Keratinocyte (primary cell): ENCODE results near the gene LTB4R.

Experiments used
- EZH2 ChIP-seq: IDR thresholded peaks from one replicate; pipeline ENCODE4 v1.6.1; 2012; ENCODE audit warnings: inconsistent platforms, mild to moderate bottlenecking, low read length, moderate library complexity
- TF ChIP-seq, protein P1 (sequence below), 3 experiments: IDR thresholded peaks in 1 of 3; conservative IDR thresholded peaks in 1 of 3; optimal IDR thresholded peaks in 1 of 3; 2 replicates in 2 of 3; 3 replicates in 1 of 3; pipeline versions ENCODE3 to v1.5.1; 2011; ENCODE audit warnings: low read length in 3 of 3, mild to moderate bottlenecking in 3 of 3, moderate library complexity in 2 of 3, control low read depth in 1 of 3, inconsistent platforms in 1 of 3; ENCODE audit not compliant: insufficient read depth in 2 of 3; ENCODE audit errors: extremely low read depth in 1 of 3

DNA sequence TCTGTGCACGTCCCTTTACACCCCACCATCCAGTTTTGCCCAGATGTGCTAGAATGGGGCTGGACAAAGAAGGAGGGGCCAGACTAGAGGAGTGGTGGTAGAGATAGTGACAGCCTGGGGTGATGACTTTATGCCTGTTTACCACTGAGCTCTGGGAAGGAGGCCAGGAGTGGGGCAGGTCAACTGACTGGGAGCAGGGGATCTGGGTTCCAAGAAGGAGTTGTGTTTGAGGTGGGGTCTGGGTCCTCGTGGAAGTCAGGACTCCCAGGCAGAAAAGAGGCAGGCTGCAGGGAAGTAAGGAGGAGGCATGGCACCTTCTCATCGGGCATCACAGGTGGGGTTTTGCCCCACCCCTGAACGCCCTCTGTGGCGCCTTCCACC, 1.0 kb upstream of the LTB4R start:
- TF ChIP-seq, protein P1, sequence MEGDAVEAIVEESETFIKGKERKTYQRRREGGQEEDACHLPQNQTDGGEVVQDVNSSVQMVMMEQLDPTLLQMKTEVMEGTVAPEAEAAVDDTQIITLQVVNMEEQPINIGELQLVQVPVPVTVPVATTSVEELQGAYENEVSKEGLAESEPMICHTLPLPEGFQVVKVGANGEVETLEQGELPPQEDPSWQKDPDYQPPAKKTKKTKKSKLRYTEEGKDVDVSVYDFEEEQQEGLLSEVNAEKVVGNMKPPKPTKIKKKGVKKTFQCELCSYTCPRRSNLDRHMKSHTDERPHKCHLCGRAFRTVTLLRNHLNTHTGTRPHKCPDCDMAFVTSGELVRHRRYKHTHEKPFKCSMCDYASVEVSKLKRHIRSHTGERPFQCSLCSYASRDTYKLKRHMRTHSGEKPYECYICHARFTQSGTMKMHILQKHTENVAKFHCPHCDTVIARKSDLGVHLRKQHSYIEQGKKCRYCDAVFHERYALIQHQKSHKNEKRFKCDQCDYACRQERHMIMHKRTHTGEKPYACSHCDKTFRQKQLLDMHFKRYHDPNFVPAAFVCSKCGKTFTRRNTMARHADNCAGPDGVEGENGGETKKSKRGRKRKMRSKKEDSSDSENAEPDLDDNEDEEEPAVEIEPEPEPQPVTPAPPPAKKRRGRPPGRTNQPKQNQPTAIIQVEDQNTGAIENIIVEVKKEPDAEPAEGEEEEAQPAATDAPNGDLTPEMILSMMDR (optimal IDR thresholded peaks at IDR 0.05 in 1 of 3, IDR thresholded peaks at IDR 0.05 in 1 of 3, conservative IDR thresholded peaks at IDR 0.05 in 1 of 3; ENCODE audit: extremely low read depth in 1 of 3, insufficient read depth in 2 of 3, low read length in 3 of 3) = no peak
- TF ChIP-seq EZH2 = no peak
